GM21526 (cell line): ENCODE data around the gene DSCAML1.
"Not testable (repeated sequence)": the region's sequence is repeated elsewhere in the genome, so short reads cannot be mapped to it uniquely, and the experiment has no call there.

Experiments
- ATAC-seq: cut with Tn5 transposase; IDR thresholded peaks from one replicate; pipeline ENCODE4 v1.9.1; 2021; ENCODE audit warnings: moderate library complexity; ENCODE audit not compliant: unreplicated experiment, low FRiP score

DSCAML1 gene

GRCh38 chr11:117819096-117820040 is 22.4 kb upstream of the DSCAML1 start:
- no peak for ATAC-seq

GRCh38 chr11:117818041-117818873 is 21.2 kb upstream of the DSCAML1 start:
- ATAC-seq: no peak

- ATAC-seq: no peak
These were observed 20.5 kb upstream of the DSCAML1 start for GRCh38 chr11:117817368-117818040.

- ATAC-seq: no peak
These were observed 19.9 kb upstream of the DSCAML1 start for GRCh38 chr11:117816846-117817367.

- ATAC-seq: no peak
These were observed 19.2 kb upstream of the DSCAML1 start for GRCh38 chr11:117816151-117816741.

GRCh38 chr11:117815262-117815803 is 18.3 kb upstream of the DSCAML1 start:
- ATAC-seq: peak; percentile 71

- no peak for ATAC-seq
These were observed 17.8 kb upstream of the DSCAML1 start for GRCh38 chr11:117814766-117815261.

GRCh38 chr11:117814204-117814765 is 17.3 kb upstream of the DSCAML1 start:
- no peak for ATAC-seq

- ATAC-seq: not testable (repeated sequence)
These were observed 13.0 kb upstream of the DSCAML1 start for GRCh38 chr11:117810056-117810451.

- no peak for ATAC-seq
These were observed 12.4 kb upstream of the DSCAML1 start for GRCh38 chr11:117809236-117810055.

- no peak for ATAC-seq
These were observed 11.8 kb upstream of the DSCAML1 start for GRCh38 chr11:117808784-117809183.

GRCh38 chr11:117807482-117808327 is 10.7 kb upstream of the DSCAML1 start:
- ATAC-seq: no peak

GRCh38 chr11:117806846-117807245 is 9.8 kb upstream of the DSCAML1 start:
- no peak for ATAC-seq

- no peak for ATAC-seq
These were observed 8.0 kb upstream of the DSCAML1 start for GRCh38 chr11:117805045-117805444.

- no peak for ATAC-seq
These were observed 6.9 kb upstream of the DSCAML1 start for GRCh38 chr11:117803896-117804295.

- ATAC-seq: no peak
These were observed 2.6 kb upstream of the DSCAML1 start for GRCh38 chr11:117799634-117800033.

GRCh38 chr11:117796456-117796871 is 552 bp downstream of the DSCAML1 start:
- no peak for ATAC-seq
